H1 (cell line): ENCODE measurements around the gene SON. TPM values are rescaled to one million over a fixed set of nuclear protein-coding genes. Genes with fewer than 3 reads are reported as not detected.

ENCODE experiments used
- CTCF ChIA-PET: fragments of 300-600 bp; sonication (Branson Sonifier 250); formaldehyde crosslinking; loops from one replicate; lab custom pipeline; 2021; ENCODE audit not compliant: partially characterized antibody; lab: Charles Lee
- POLR2A ChIA-PET: fragments of 300-600 bp; sonication (Branson Sonifier 250); formaldehyde crosslinking; loops from one replicate; lab custom pipeline; 2021; ENCODE audit warnings: inconsistent platforms; ENCODE audit not compliant: partially characterized antibody; lab: Charles Lee
- DNase-seq, 2 experiments: peaks; one replicate each; pipeline versions ENCODE4 v3.0.0 to v3.0.0-alpha.2; 2010 to 2022; ENCODE audit warnings: low spot score in 2 of 2, low read depth in 1 of 2, mixed read lengths in 1 of 2
- FAIRE-seq: peaks from 2 replicates; lab custom pipeline; 2011; peaks lifted over from hg19 to GRCh38; lab: Jason Lieb, UNC
- H2AFZ ChIP-seq: 2 replicates; pipeline ENCODE4 v1.8.1; 2012; ENCODE audit warnings: low read length, inconsistent platforms
- H2AK5ac ChIP-seq: 2 replicates; pipeline ENCODE4 v1.6.1; 2013; ENCODE audit warnings: low read depth, low read length
- H2BK120ac ChIP-seq: replicated peaks from 2 replicates; pipeline ENCODE3; 2013; ENCODE audit warnings: low read depth, low read length, inconsistent platforms
- H2BK12ac ChIP-seq: 2 replicates; pipeline ENCODE4 v1.6.1; 2013; ENCODE audit warnings: low read depth, low read length
- H2BK15ac ChIP-seq: 2 replicates; pipeline ENCODE4 v1.6.1; 2013; ENCODE audit warnings: low read length
- H2BK20ac ChIP-seq: 2 replicates; pipeline ENCODE4 v1.6.1; 2013; ENCODE audit warnings: low read length
- H2BK5ac ChIP-seq: 2 replicates; pipeline ENCODE4 v1.6.1; 2013; ENCODE audit warnings: low read depth, low read length
- H3K14ac ChIP-seq: 2 replicates; pipeline ENCODE4 v1.6.1; 2013; ENCODE audit warnings: inconsistent platforms; ENCODE audit not compliant: insufficient read length
- H3K18ac ChIP-seq: 2 replicates; pipeline ENCODE4 v1.6.1; 2013; ENCODE audit warnings: low read length; ENCODE audit errors: extremely low read depth
- H3K23ac ChIP-seq: 2 replicates; pipeline ENCODE4 v1.6.1; 2013; ENCODE audit warnings: inconsistent platforms; ENCODE audit not compliant: insufficient read length
- H3K23me2 ChIP-seq: 2 replicates; pipeline ENCODE4 v1.6.1; 2013; ENCODE audit warnings: low read depth, low read length
- H3K27ac ChIP-seq: 2 replicates; pipeline ENCODE4 v1.6.1; 2011; ENCODE audit warnings: low read depth, low read length, inconsistent platforms
- H3K27me3 ChIP-seq, 4 experiments: replicated peaks in 1 of 4; 1 replicate in 1 of 4; 2 replicates in 3 of 4; pipeline versions ENCODE4 v1.6.1 to v1.8.1; 2011 to 2013; ENCODE audit warnings: low read length in 3 of 4, mild to moderate bottlenecking in 3 of 4, inconsistent platforms in 2 of 4, mixed read lengths in 2 of 4, moderate library complexity in 1 of 4; ENCODE audit not compliant: control insufficient read depth in 3 of 4, insufficient read depth in 3 of 4; ENCODE audit errors: extremely low read depth in 1 of 4
- H3K36me3 ChIP-seq, 4 experiments: 2 replicates each; pipeline versions ENCODE4 v1.6.1 to v1.8.1; 2011 to 2013; ENCODE audit warnings: mild to moderate bottlenecking in 4 of 4, low read length in 3 of 4, moderate library complexity in 2 of 4, control low read depth in 1 of 4, inconsistent platforms in 1 of 4; ENCODE audit not compliant: insufficient read depth in 4 of 4, control insufficient read depth in 2 of 4
- H3K4ac ChIP-seq: replicated peaks from 2 replicates; pipeline ENCODE3; 2013; ENCODE audit warnings: low read length, low read depth, mixed read lengths, inconsistent platforms; ENCODE audit not compliant: insufficient read length
- H3K4me1 ChIP-seq, 4 experiments: replicated peaks in 1 of 4; 1 replicate in 1 of 4; 2 replicates in 3 of 4; pipeline versions ENCODE4 v1.6.1 to v1.8.1; 2011 to 2013; ENCODE audit warnings: low read length in 3 of 4, inconsistent platforms in 2 of 4, mixed read lengths in 1 of 4; ENCODE audit not compliant: insufficient read depth in 4 of 4, control insufficient read depth in 3 of 4
- H3K4me2 ChIP-seq, 2 experiments: 2 replicates each; pipeline versions ENCODE4 v1.6.1 to v1.8.1; 2011 to 2013; ENCODE audit warnings: low read depth in 2 of 2, low read length in 2 of 2, control low read depth in 1 of 2, inconsistent platforms in 1 of 2, mild to moderate bottlenecking in 1 of 2; ENCODE audit not compliant: insufficient read depth in 1 of 2
- H3K4me3 ChIP-seq, 4 experiments: fragments of 200-600, 300-600 bp in 1 of 4; sonication (generic), shearing (Covaris generic), sonication (Bioruptor Twin) in 1 of 4; 2 replicates each; pipeline versions ENCODE4 v1.5.1 to v1.8.1; 2011 to 2016; ENCODE audit warnings: low read length in 4 of 4, low read depth in 3 of 4, control low read depth in 2 of 4, inconsistent platforms in 2 of 4, mild to moderate bottlenecking in 2 of 4, mixed read lengths in 1 of 4, moderate library complexity in 1 of 4; ENCODE audit not compliant: insufficient read depth in 2 of 4; ENCODE audit errors: extremely low read depth in 1 of 4
- H3K56ac ChIP-seq: replicated peaks from 2 replicates; pipeline ENCODE3; 2013; ENCODE audit warnings: low read depth, mild to moderate bottlenecking, mixed read lengths, low read length, inconsistent platforms; ENCODE audit not compliant: insufficient read length
- H3K79me1 ChIP-seq: 2 replicates; pipeline ENCODE4 v1.6.1; 2013; ENCODE audit warnings: low read depth, low read length, control low read depth
- H3K79me2 ChIP-seq, 2 experiments: 2 replicates each; pipeline versions ENCODE4 v1.6.1 to v1.8.1; 2012 to 2013; ENCODE audit warnings: low read length in 2 of 2, mild to moderate bottlenecking in 2 of 2, inconsistent platforms in 1 of 2; ENCODE audit not compliant: insufficient read depth in 2 of 2, control insufficient read depth in 1 of 2
- H3K9ac ChIP-seq, 4 experiments: replicated peaks in 1 of 4; 1 replicate in 1 of 4; 2 replicates in 3 of 4; pipeline versions ENCODE4 v1.6.1 to v1.8.1; 2011 to 2013; ENCODE audit warnings: low read depth in 3 of 4, low read length in 3 of 4, control low read depth in 2 of 4, mild to moderate bottlenecking in 2 of 4, moderate library complexity in 2 of 4, inconsistent platforms in 1 of 4; ENCODE audit errors: extremely low read depth in 1 of 4
- H3K9me3 ChIP-seq, 2 experiments: 2 replicates each; pipeline versions ENCODE4 v1.6.1 to v1.8.1; 2012 to 2013; ENCODE audit warnings: mild to moderate bottlenecking in 2 of 2, moderate library complexity in 2 of 2, control low read depth in 1 of 2, inconsistent platforms in 1 of 2, low read depth in 1 of 2, low read length in 1 of 2, mixed read lengths in 1 of 2; ENCODE audit not compliant: insufficient read depth in 2 of 2
- H4K20me1 ChIP-seq, 2 experiments: replicated peaks in 1 of 2; 2 replicates each; pipeline versions ENCODE3 to v1.8.1; 2011 to 2013; ENCODE audit warnings: inconsistent platforms in 2 of 2, low read length in 2 of 2, mild to moderate bottlenecking in 1 of 2; ENCODE audit not compliant: insufficient read depth in 2 of 2, control insufficient read depth in 1 of 2
- H4K5ac ChIP-seq: 2 replicates; pipeline ENCODE4 v1.6.1; 2013; ENCODE audit warnings: low read length, low read depth, mixed read lengths, inconsistent platforms; ENCODE audit not compliant: insufficient read length
- H4K8ac ChIP-seq: 2 replicates; pipeline ENCODE4 v1.8.0; 2013; ENCODE audit warnings: mild to moderate bottlenecking, moderate library complexity, low read length, inconsistent platforms; ENCODE audit not compliant: insufficient read depth; ENCODE audit errors: extremely low read depth
- H4K91ac ChIP-seq: replicated peaks from 2 replicates; pipeline ENCODE3; 2013; ENCODE audit warnings: low read length, mixed read lengths, inconsistent platforms; ENCODE audit not compliant: insufficient read length
- ASH2L ChIP-seq: fragments of 200-600, 300-600 bp; sonication (generic); IDR thresholded peaks from one replicate; pipeline ENCODE4 v1.7.1; 2017; ENCODE audit warnings: low read length
- BRCA1 ChIP-seq: IDR thresholded peaks from 2 replicates; pipeline ENCODE4 v1.6.1; 2012; ENCODE audit warnings: low read depth, low read length, improper control_type of control experiment
- KDM4A ChIP-seq: IDR thresholded peaks from one replicate; pipeline ENCODE4 v1.7.1; 2012; ENCODE audit warnings: low read depth, mild to moderate bottlenecking, moderate library complexity, low read length, inconsistent platforms; ENCODE audit not compliant: severe bottlenecking
- PHF8 ChIP-seq: fragments of 200-600 bp; sonication (generic); conservative IDR thresholded peaks from 2 replicates; pipeline ENCODE4 v1.7.1; 2012; ENCODE audit warnings: low read depth, mild to moderate bottlenecking, inconsistent platforms, low read length, moderate library complexity
- RAD21 ChIP-seq, 2 experiments: IDR thresholded peaks in 1 of 2; conservative IDR thresholded peaks in 1 of 2; 2 replicates each; pipeline ENCODE4 v1.6.1; 2011; ENCODE audit warnings: low read depth in 2 of 2, low read length in 2 of 2, improper control_type of control experiment in 1 of 2, inconsistent platforms in 1 of 2, mild to moderate bottlenecking in 1 of 2, moderate library complexity in 1 of 2
- RFX5 ChIP-seq: IDR thresholded peaks from 2 replicates; pipeline ENCODE4 v1.6.1; 2011; ENCODE audit warnings: low read depth, low read length, improper control_type of control experiment, borderline replicate concordance
- SIRT6 ChIP-seq: IDR thresholded peaks from one replicate; pipeline ENCODE4 v1.7.1; 2012; ENCODE audit warnings: low read length, inconsistent platforms
- SIX5 ChIP-seq: IDR thresholded peaks from 2 replicates; pipeline ENCODE4 v1.6.1; 2011; ENCODE audit warnings: mild to moderate bottlenecking, low read depth, low read length
- SP1 ChIP-seq: IDR thresholded peaks from 2 replicates; pipeline ENCODE4 v1.6.1; 2011; ENCODE audit warnings: low read depth, low read length
- SRF ChIP-seq: IDR thresholded peaks from 2 replicates; pipeline ENCODE4 v1.6.1; 2011; ENCODE audit warnings: mild to moderate bottlenecking, low read depth, low read length, moderate library complexity
- YY1 ChIP-seq: IDR thresholded peaks from 2 replicates; pipeline ENCODE4 v1.6.1; 2011; ENCODE audit warnings: low read depth, mild to moderate bottlenecking, low read length
- WGBS, 2 experiments: shearing (Covaris generic) in 1 of 2; methylation state at CpG; one replicate each; pipeline versions ENCODE4 v1.1.6 to v1.1.7; 2013 to 2015; ENCODE audit warnings: low lambda C conversion rate in 2 of 2, mixed read lengths in 2 of 2, inconsistent platforms in 1 of 2, low coverage in 1 of 2, missing lambda C conversion rate in 1 of 2; ENCODE audit not compliant: insufficient replicate concordance in 2 of 2, insufficient coverage in 1 of 2, insufficient read length in 1 of 2; ENCODE audit errors: extremely low coverage in 1 of 2, missing lambda C conversion rate in 1 of 2; 5-methylcytosine and 5-hydroxymethylcytosine counted together
- polyA plus RNA-seq, 7 experiments: library from polyadenylated mRNA; depleted of rRNA in 3 of 7; stranded (reverse) in 5 of 7; unstranded in 2 of 7; fragments of >200 nt in 5 of 7; fragments of 200-250 nt in 2 of 7; gene quantifications; 1 replicate in 5 of 7; 2 replicates in 1 of 7; 4 replicates in 1 of 7; pipeline versions ENCODE4 v1.2.1 to v1.2.3, GENCODE V29; 2011 to 2013; ENCODE audit warnings: missing spikeins in 2 of 7, mixed read lengths in 2 of 7
- total RNA-seq: library from RNA; stranded (reverse); fragmentation: NEBNext Ultra II Directional; extraction: Animal tissue kit (Norgen Biotek cat#: 25700); gene quantifications from 2 replicates; pipeline ENCODE4 v1.2.1, GENCODE V29; 2021
- TF ChIP-seq, protein P1 (sequence below): IDR thresholded peaks from 2 replicates; pipeline ENCODE4 v1.6.1; 2012; ENCODE audit warnings: inconsistent platforms

Gene SON
- total and polyA plus RNA-seq, 2 of the 8 experiments (the other 6 are each of a cell fraction or from before 2014, with no cell fraction given) = 122 to 274 TPM

DNA sequence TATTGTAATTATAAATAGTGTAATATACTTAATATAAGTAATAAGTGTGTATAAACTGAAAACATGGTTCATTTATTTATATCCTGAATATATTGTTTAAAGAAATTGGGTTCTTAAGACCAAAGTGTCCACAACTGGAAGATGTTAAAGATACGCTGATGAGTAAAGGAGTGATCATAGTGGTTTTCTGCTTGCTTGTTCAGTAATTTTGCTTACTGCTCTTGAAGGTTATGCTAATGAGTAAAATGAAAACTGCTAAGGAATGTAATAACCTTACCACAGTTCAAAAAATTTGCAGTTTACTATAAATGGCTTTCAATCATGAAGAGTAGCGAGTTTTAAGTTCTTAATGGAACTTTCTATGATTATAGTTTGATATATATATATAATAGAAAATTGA lies 23.7 kb downstream of the SON start:
- Histone ChIP-seq H4K20me1 (peaks cover 2% of the 10 kb centered on the region in 2 experiments), H3K36me3 (peaks cover 11 to 70% (median 26%) of the 10 kb centered on the region in 4 experiments), H3K4me2 (no peak overlapping the region), H3K14ac (no peak overlapping the region), H3K23me2 (no peaks in the 10 kb centered on the region), H2AFZ (no peak overlapping the region), H2BK12ac (no peak overlapping the region), H2BK120ac (no peak overlapping the region), H3K4ac (no peak overlapping the region), H3K9ac (no peak overlapping the region), H4K91ac (no peak overlapping the region), H3K56ac (no peak overlapping the region), H2BK15ac (no peak overlapping the region), H4K5ac (no peak overlapping the region), H2BK5ac (no peak overlapping the region), H3K4me3 (no peak overlapping the region), H3K79me2 (peaks cover 0 to 10% of the 10 kb centered on the region in 2 experiments; a peak in 2 of 4 replicates), H3K4me1 (no peaks in the 10 kb centered on the region), H3K9me3 (no peaks in the 10 kb centered on the region), H2BK20ac (no peak overlapping the region), H3K79me1 (no peaks in the 10 kb centered on the region), H3K27ac (no peak overlapping the region), H4K8ac (no peak overlapping the region), H3K23ac (no peak overlapping the region), H2AK5ac (no peak overlapping the region), H3K18ac (no peak overlapping the region), H3K27me3 (no peaks in the 10 kb centered on the region)
- ChIA-PET CTCF (interaction anchor here (0.8 kb wide), 1 partner anchor 40 kb away, joined by 4 read pairs; no protein-coding TSS in a partner anchor), POLR2A (interaction anchor here (0.9 to 1.5 kb wide), 4 partner anchors 13 to 23 kb away, joined by 3 to 7 read pairs (median 4); partner anchors contain the start of gene SON)
- FAIRE-seq (no peak), DNase-seq (no peak)
- TF ChIP-seq ASH2L (no peak), PHF8 (no peak), SP1 (no peak), YY1 (no peak), BRCA1 (no peak), SRF (no peak), SIX5 (no peak), KDM4A (no peak), RFX5 (no peak), SIRT6 (no peak), RAD21 (IDR thresholded peaks at IDR 0.05 in 1 of 2, conservative IDR thresholded peaks at IDR 0.05 in 1 of 2; ENCODE audit: low read depth in 2 of 2, low read length in 2 of 2) (no peak)
- TF ChIP-seq, protein P1, sequence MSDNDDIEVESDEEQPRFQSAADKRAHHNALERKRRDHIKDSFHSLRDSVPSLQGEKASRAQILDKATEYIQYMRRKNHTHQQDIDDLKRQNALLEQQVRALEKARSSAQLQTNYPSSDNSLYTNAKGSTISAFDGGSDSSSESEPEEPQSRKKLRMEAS = no peak
- 95% methylated on average over 2 of the region's 2 CpGs; no CpG with 5 or more reads in 1 of the 2 experiments for WGBS, 2 experiments
